Hepatocyte (in vitro differentiated cells): ENCODE measurements around the gene ITPRID1. TPM values are rescaled to one million over a fixed set of nuclear protein-coding genes. Genes with fewer than 3 reads are reported as not detected.

ENCODE experiments used
- DNase-seq: peaks from one replicate; pipeline ENCODE4 v3.0.0-alpha.2; 2016; ENCODE audit warnings: low spot score
- H2AFZ ChIP-seq: fragments of 200-600 bp; sonication (generic); 2 replicates; pipeline ENCODE4 v1.6.0; 2016; ENCODE audit warnings: antibody characterized with exemption, mild to moderate bottlenecking
- H3K27ac ChIP-seq: fragments of 200-600 bp; sonication (generic); 2 replicates; pipeline ENCODE4 v1.5.1; 2016; ENCODE audit warnings: mild to moderate bottlenecking
- H3K27me3 ChIP-seq: fragments of 200-600 bp; sonication (generic); 2 replicates; pipeline ENCODE4 v1.6.1; 2016
- H3K36me3 ChIP-seq: fragments of 200-600 bp; sonication (generic); replicated peaks from 2 replicates; pipeline ENCODE4 v1.5.1; 2016; ENCODE audit warnings: low read depth; ENCODE audit not compliant: insufficient read depth
- H3K4me1 ChIP-seq: fragments of 200-600 bp; sonication (generic); 2 replicates; pipeline ENCODE4 v1.5.1; 2016; ENCODE audit warnings: mild to moderate bottlenecking, moderate library complexity; ENCODE audit not compliant: insufficient read depth
- H3K4me2 ChIP-seq: fragments of 200-600 bp; sonication (generic); 2 replicates; pipeline ENCODE4 v1.6.0; 2016
- H3K4me3 ChIP-seq: fragments of 200-600 bp; sonication (generic); 2 replicates; pipeline ENCODE4 v1.5.1; 2016; ENCODE audit warnings: mild to moderate bottlenecking
- H3K79me2 ChIP-seq: fragments of 200-600 bp; sonication (generic); 2 replicates; pipeline ENCODE4 v1.6.0; 2017; ENCODE audit warnings: mild to moderate bottlenecking
- H3K9me2 ChIP-seq: fragments of 200-600 bp; sonication (generic); replicated peaks from 2 replicates; pipeline ENCODE4 v1.6.0; 2017; ENCODE audit warnings: mild to moderate bottlenecking; ENCODE audit not compliant: insufficient read depth
- H3K9me3 ChIP-seq: fragments of 200-600 bp; sonication (generic); 2 replicates; pipeline ENCODE4 v1.5.1; 2016; ENCODE audit warnings: low read depth, mild to moderate bottlenecking
- H4K20me1 ChIP-seq: fragments of 200-600 bp; sonication (generic); 2 replicates; pipeline ENCODE4 v1.6.0; 2016; ENCODE audit warnings: mild to moderate bottlenecking; ENCODE audit not compliant: insufficient read depth, poor library complexity, severe bottlenecking
- EZH2 ChIP-seq: fragments of 200-600 bp; sonication (generic); IDR thresholded peaks from 2 replicates; pipeline ENCODE4 v1.6.1; 2016; ENCODE audit warnings: antibody characterized with exemption, mild to moderate bottlenecking, borderline replicate concordance
- EZH2phosphoT487 ChIP-seq: fragments of 200-600 bp; sonication (generic); IDR thresholded peaks from one replicate; pipeline ENCODE4 v1.6.1; 2018; ENCODE audit warnings: antibody characterized with exemption, mild to moderate bottlenecking, low read depth, moderate library complexity; ENCODE audit not compliant: unreplicated experiment, severe bottlenecking
- WGBS: methylation state at CpG from one replicate; pipeline ENCODE4 v1.1.6; 2016; ENCODE audit warnings: low lambda C conversion rate; ENCODE audit errors: missing lambda C conversion rate; 5-methylcytosine and 5-hydroxymethylcytosine counted together
- polyA plus RNA-seq: library from polyadenylated mRNA; unstranded; fragments of >200 nt; fragmentation: Nextera tagmentation; extraction: Ambion mirVana; gene quantifications from 2 replicates; pipeline ENCODE4 v1.2.1, GENCODE V29; 2016
- total RNA-seq: library from RNA; depleted of rRNA; stranded (reverse); fragments of >200 nt; gene quantifications from 2 replicates; pipeline ENCODE4 v1.2.3, GENCODE V29; 2014
- TF ChIP-seq, protein P1 (sequence below): fragments of 200-600 bp; sonication (generic); IDR thresholded peaks from 2 replicates; pipeline ENCODE4 v1.5.1; 2016; ENCODE audit warnings: antibody characterized with exemption, mild to moderate bottlenecking; ENCODE audit not compliant: poor library complexity

The ITPRID1 gene
- total and polyA plus RNA-seq, 2 experiments from 2014 or later = 0.06 TPM; not detected in 1

DNA sequence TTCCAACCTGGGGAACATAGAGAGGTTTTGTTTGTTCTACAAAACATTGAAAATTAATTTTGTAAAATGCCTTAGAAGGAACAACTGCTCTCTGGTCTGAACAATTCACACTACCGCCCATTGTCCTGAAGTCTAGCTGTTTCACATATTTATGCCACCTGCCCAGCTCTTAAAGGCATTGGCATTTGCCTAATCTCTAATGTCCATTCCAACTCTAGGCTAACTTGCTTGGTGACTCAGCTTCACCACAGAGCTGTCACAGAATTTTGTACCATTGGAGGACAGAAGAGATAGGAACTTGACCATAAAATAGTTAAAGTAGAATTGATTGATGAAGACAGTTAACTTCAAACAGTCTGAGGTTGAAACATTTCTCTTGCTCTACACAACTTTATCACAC, 119.6 kb downstream of the ITPRID1 start:
- H3K4me2 ChIP-seq = no peak overlapping the region
- H4K20me1 ChIP-seq = no peaks in the 10 kb centered on the region
- TF ChIP-seq EZH2 (no peak), EZH2phosphoT487 (no peak)
- TF ChIP-seq, protein P1, sequence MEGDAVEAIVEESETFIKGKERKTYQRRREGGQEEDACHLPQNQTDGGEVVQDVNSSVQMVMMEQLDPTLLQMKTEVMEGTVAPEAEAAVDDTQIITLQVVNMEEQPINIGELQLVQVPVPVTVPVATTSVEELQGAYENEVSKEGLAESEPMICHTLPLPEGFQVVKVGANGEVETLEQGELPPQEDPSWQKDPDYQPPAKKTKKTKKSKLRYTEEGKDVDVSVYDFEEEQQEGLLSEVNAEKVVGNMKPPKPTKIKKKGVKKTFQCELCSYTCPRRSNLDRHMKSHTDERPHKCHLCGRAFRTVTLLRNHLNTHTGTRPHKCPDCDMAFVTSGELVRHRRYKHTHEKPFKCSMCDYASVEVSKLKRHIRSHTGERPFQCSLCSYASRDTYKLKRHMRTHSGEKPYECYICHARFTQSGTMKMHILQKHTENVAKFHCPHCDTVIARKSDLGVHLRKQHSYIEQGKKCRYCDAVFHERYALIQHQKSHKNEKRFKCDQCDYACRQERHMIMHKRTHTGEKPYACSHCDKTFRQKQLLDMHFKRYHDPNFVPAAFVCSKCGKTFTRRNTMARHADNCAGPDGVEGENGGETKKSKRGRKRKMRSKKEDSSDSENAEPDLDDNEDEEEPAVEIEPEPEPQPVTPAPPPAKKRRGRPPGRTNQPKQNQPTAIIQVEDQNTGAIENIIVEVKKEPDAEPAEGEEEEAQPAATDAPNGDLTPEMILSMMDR = no peak
- H3K79me2 ChIP-seq = no peaks in the 10 kb centered on the region
- H3K36me3 ChIP-seq = no peaks in the 10 kb centered on the region
- WGBS = 75% methylated on average over 1 of the region's 1 CpG
- no peak overlapping the region for H3K27ac ChIP-seq
- no peaks in the 10 kb centered on the region for H3K9me2 ChIP-seq
- no peaks in the 10 kb centered on the region for H3K27me3 ChIP-seq
- no peak overlapping the region for H3K4me3 ChIP-seq
- no peaks in the 10 kb centered on the region for H3K4me1 ChIP-seq
- H2AFZ ChIP-seq = no peak overlapping the region
- DNase-seq = no peak
- no peaks in the 10 kb centered on the region for H3K9me3 ChIP-seq

DNA sequence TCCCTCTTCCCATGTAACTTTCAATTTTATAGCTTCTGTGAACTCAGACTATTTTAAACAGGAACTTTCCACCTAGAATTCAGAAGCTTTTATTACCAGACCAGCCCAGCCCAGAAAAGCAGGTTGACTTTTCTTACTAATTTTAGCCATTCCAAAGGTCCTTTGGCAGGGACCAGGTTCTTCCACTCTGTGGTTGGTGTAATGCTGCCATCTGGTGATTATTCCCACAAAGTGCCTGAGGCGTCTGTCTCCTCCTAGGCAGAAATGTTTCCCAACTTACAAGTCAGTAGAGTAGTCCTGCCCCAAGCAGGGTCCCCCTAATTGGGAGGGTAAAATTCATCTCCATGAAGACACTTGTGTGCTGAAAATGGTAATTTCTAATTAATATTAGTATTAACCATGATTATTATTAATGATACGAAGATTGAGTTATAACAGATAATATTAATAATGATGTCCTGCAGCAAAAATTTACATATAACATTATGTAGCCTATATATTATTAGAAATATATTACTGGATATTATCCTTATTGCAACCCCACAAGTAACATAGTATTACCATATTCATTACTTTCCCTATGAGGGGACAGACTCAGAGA, 120.1 kb downstream of the ITPRID1 start:
- H3K9me2 ChIP-seq = no peaks in the 10 kb centered on the region
- H3K27ac ChIP-seq = no peak overlapping the region
- TF ChIP-seq, protein P1 = peak; percentile 90
- TF ChIP-seq EZH2 (no peak), EZH2phosphoT487 (no peak)
- no peaks in the 10 kb centered on the region for H3K36me3 ChIP-seq
- H3K4me1 ChIP-seq = no peaks in the 10 kb centered on the region
- H3K79me2 ChIP-seq = no peaks in the 10 kb centered on the region
- no peak overlapping the region for H3K4me3 ChIP-seq
- H2AFZ ChIP-seq = no peak overlapping the region
- H3K4me2 ChIP-seq = no peak overlapping the region
- 53% methylated on average over 2 of the region's 2 CpGs for WGBS
- H4K20me1 ChIP-seq = no peaks in the 10 kb centered on the region
- H3K9me3 ChIP-seq = no peaks in the 10 kb centered on the region
- DNase-seq = peak; percentile 84
- no peaks in the 10 kb centered on the region for H3K27me3 ChIP-seq

DNA sequence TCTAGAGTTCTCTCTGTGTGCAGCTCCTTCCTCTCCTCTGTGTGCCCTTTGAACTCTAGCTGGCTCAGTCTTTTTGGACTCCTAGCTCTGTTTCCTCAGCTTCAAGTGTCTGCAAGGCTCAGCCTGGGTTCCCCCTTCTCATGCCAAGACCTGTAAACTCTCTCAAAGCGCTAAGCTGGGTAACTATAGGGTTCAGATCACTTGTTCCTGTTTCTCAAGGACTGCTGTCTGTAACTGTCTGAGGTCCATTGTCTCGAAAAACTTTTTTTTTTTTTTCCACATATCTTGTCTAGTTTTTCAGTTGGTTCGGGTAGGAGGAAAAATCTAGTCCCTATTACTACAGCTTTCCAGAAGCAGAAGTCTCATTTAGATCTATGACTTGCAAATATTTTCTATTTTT, 126.5 kb downstream of the ITPRID1 start:
- no peak overlapping the region for H3K4me2 ChIP-seq
- H3K27me3 ChIP-seq = no peaks in the 10 kb centered on the region
- DNase-seq = no peak
- no peaks in the 10 kb centered on the region for H3K36me3 ChIP-seq
- no peak overlapping the region for H3K4me3 ChIP-seq
- TF ChIP-seq EZH2 = no peak
- no peak for TF ChIP-seq EZH2phosphoT487
- TF ChIP-seq, protein P1 = no peak
- 91% methylated on average over 3 of the region's 3 CpGs for WGBS
- H3K9me2 ChIP-seq = no peaks in the 10 kb centered on the region
- H3K27ac ChIP-seq = no peak overlapping the region
- no peaks in the 10 kb centered on the region for H3K9me3 ChIP-seq
- no peak overlapping the region for H2AFZ ChIP-seq
- no peaks in the 10 kb centered on the region for H4K20me1 ChIP-seq
- no peaks in the 10 kb centered on the region for H3K79me2 ChIP-seq
- no peaks in the 10 kb centered on the region for H3K4me1 ChIP-seq
